Body of pancreas (tissue), 4 donors: ENCODE measurements around the gene LILRA2.

ENCODE experiments used
- CTCF ChIP-seq, 7 experiments: fragments of 450-650 bp in 4 of 7; fragments of 200-600 bp in 3 of 7; sonication (generic) in 3 of 7; IDR thresholded peaks; one replicate each; pipeline ENCODE4 v1.5.1; 2016 to 2019; ENCODE audit warnings: antibody characterized with exemption in 7 of 7
- POLR2A ChIP-seq, 3 donors: fragments of 450-650 bp; IDR thresholded peaks; one replicate each; pipeline ENCODE4 v1.6.1; 2016; ENCODE audit warnings: antibody characterized with exemption in 3 of 3, mild to moderate bottlenecking in 2 of 3

GRCh38 chr19:54548806-54549205 lies 24.8 kb upstream of the LILRA2 start:
- TF ChIP-seq CTCF (IDR thresholded peaks at IDR 0.05) (no peak), POLR2A (IDR thresholded peaks at IDR 0.05) (no peak)
